ENCODE measurements around the gene TEAD1. TPM values are rescaled to one million over a fixed set of nuclear protein-coding genes. Genes with fewer than 3 reads are reported as not detected.

TEAD1 gene
- total RNA-seq, 1 donor from 2014 or later: 163 TPM

DNA sequence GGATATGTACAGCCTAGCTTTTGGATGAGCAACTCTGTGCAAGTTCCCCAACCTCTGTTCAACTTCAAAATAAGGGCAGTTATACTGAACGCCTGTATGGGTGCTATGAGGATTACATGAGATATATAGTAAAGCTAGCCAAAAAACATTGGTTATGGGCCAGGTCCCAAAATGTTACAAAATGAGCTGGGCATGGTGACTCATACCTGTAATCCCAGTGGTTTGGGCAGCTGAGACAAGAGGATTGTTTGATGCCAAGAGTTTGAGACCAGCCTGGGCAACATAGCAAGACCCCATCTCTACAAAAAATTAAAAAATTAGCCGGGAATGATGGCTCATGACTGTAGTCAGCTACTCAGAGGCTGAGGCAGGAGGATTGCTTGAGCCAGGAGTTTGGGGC, 118.4 kb downstream of the TEAD1 start:
- H3K27ac Mint-ChIP-seq: peak overlapping the region; percentile 4
- no peak for TF ChIP-seq CTCF (IDR thresholded peaks at IDR 0.05; ENCODE audit: unreplicated experiment)
- H3K27me3 Mint-ChIP-seq (ENCODE audit: low read depth): no peaks in the 10 kb centered on the region
- H3K4me3 Mint-ChIP-seq: no peak overlapping the region
- no peak for DNase-seq (ENCODE audit: low spot score in 2 of 2, unreplicated experiment in 2 of 2)
- peaks cover 37% of the 10 kb centered on the region for H3K4me1 Mint-ChIP-seq
- H3K36me3 Mint-ChIP-seq: peaks cover 10% of the 10 kb centered on the region
- no peaks in the 10 kb centered on the region for H3K9me3 Mint-ChIP-seq

DNA sequence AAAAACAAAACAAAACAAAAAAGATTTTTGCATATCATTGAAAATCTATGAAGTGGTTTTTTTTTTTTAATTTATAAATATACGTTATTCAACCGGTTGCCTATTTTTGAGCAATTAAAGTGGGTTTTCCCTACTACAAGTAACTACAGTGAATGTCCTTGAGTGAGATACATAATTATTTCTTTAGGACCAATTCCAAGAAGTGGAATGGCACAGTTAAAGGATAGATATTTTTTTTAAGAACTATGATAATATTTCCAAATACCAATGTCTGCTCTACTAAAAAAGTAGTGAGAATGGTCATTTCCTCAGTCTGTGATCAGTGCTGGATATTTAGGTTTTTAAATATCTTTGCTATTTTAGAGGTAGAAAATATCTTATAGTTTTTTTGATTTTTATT, 118.8 kb downstream of the TEAD1 start:
- no peaks in the 10 kb centered on the region for H3K9me3 Mint-ChIP-seq
- DNase-seq (ENCODE audit: low spot score in 2 of 2, unreplicated experiment in 2 of 2): no peak
- TF ChIP-seq CTCF (IDR thresholded peaks at IDR 0.05; ENCODE audit: unreplicated experiment): no peak
- no peak overlapping the region for H3K27ac Mint-ChIP-seq
- H3K27me3 Mint-ChIP-seq (ENCODE audit: low read depth): no peaks in the 10 kb centered on the region
- no peak overlapping the region for H3K4me3 Mint-ChIP-seq
- H3K36me3 Mint-ChIP-seq: peaks cover 12% of the 10 kb centered on the region
- H3K4me1 Mint-ChIP-seq: peaks cover 38% of the 10 kb centered on the region

GRCh38 chr11:12793506-12793905, 119.3 kb downstream of the TEAD1 start:
- Mint-ChIP-seq H3K4me3 (no peak overlapping the region), H3K9me3 (no peaks in the 10 kb centered on the region), H3K27ac (peak overlapping the region; percentile 3), H3K4me1 (peaks cover 39% of the 10 kb centered on the region), H3K27me3 (ENCODE audit: low read depth) (no peaks in the 10 kb centered on the region), H3K36me3 (peaks cover 12% of the 10 kb centered on the region)
- no peak for DNase-seq (ENCODE audit: low spot score in 2 of 2, unreplicated experiment in 2 of 2)
- TF ChIP-seq CTCF (IDR thresholded peaks at IDR 0.05; ENCODE audit: unreplicated experiment): no peak

DNA sequence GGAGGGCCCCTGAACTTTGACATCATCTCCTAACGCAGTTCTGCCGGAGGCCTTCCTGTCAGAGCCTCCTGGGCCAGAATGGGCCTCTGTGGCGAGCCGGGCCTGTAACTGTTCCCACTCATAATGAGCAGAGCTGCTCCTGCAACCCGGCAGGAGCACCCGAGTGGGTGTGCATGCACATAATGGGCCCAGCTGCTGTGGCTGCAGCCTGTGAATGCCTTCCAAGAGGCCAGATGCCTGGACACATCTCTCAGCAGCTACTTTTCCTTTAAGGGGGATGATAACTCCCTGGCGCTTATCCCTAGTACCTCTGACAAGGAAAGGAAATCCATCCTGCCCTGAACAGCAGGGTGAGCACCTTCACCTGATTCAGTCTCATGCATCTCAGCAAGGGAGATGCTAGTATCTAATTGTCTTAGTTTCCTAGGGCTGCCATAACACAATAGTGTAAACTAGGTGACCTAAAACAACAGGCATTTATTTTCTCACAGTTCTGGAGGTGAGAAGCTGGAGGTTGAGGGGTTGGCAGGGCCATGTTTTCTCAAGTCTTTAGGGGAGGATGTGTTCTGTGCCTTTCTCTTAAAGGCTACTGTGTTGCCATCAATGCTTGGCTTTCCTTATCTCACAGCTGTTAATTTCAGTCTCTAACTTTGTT, 120.5 kb downstream of the TEAD1 start:
- Mint-ChIP-seq H3K27ac (no peak overlapping the region), H3K4me1 (peaks cover 47% of the 10 kb centered on the region), H3K9me3 (no peaks in the 10 kb centered on the region), H3K27me3 (ENCODE audit: low read depth) (no peaks in the 10 kb centered on the region), H3K36me3 (peaks cover 12% of the 10 kb centered on the region), H3K4me3 (no peak overlapping the region)
- no peak for TF ChIP-seq CTCF (IDR thresholded peaks at IDR 0.05; ENCODE audit: unreplicated experiment)
- DNase-seq (ENCODE audit: low spot score in 2 of 2, unreplicated experiment in 2 of 2): no peak

- H3K27ac Mint-ChIP-seq: peak overlapping the region; percentile 97
- H3K27me3 Mint-ChIP-seq (ENCODE audit: low read depth): no peaks in the 10 kb centered on the region
- no peak overlapping the region for H3K4me3 Mint-ChIP-seq
- no peaks in the 10 kb centered on the region for H3K9me3 Mint-ChIP-seq
- no peak for TF ChIP-seq CTCF (IDR thresholded peaks at IDR 0.05; ENCODE audit: unreplicated experiment)
- H3K36me3 Mint-ChIP-seq: peaks cover 12% of the 10 kb centered on the region
- H3K4me1 Mint-ChIP-seq: peaks cover 61% of the 10 kb centered on the region
- DNase-seq (ENCODE audit: low spot score in 2 of 2, unreplicated experiment in 2 of 2): no peak
Measured at GRCh38 chr11:12797996-12798395, 123.8 kb downstream of the TEAD1 start.

DNA sequence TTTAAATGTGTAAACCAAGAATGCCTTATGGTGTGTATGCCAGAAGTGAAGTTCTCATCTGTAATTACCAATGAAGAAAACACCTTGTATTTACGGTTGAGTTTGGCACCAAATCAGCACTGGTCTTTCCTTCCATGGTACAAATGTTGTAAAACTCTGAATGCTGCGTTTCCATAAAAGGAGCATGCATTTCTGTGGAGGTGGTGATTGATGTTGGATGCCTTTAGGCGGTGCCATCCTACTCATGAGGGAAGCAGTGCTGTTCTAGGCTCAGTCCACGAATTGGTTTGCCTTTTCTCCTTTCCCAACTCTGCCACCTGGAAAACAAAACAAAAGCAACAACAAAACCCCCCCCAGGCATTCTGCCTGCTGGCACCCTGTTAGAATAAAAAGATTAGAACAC, 124.4 kb downstream of the TEAD1 start:
- Mint-ChIP-seq H3K4me1 (peaks cover 64% of the 10 kb centered on the region), H3K36me3 (peaks cover 12% of the 10 kb centered on the region), H3K27ac (peak overlapping the region; percentile 97), H3K9me3 (no peaks in the 10 kb centered on the region), H3K4me3 (no peak overlapping the region), H3K27me3 (ENCODE audit: low read depth) (no peaks in the 10 kb centered on the region)
- DNase-seq (ENCODE audit: low spot score in 2 of 2, unreplicated experiment in 2 of 2): no peak
- no peak for TF ChIP-seq CTCF (IDR thresholded peaks at IDR 0.05; ENCODE audit: unreplicated experiment)
